ENCODE measurements around the gene MMP12.

The MMP12 gene

DNA sequence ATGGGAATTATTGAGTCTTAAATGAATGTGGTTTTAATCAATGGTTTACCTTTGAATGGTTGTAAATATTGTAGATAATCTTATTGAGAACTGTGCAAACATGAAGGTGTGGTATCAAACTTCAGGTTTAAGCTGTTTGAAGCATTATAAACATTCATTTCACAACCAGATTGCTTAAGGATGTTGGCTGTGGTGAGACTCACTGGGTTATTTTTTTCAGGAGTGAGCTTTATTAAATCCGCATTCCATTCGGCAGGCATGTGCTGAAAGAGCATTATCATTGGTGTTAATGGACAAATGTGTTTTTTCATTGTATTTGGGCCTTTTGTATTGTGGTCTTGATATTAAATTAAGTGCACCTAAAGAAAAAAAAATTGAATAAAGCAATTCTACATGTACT lies 41.1 kb downstream of the MMP12 start:
- Histone ChIP-seq H3K9me2 (replicated peaks; ENCODE audit: control insufficient read depth, low read length) (no peaks in the 10 kb centered on the region), H4K20me1 (ENCODE audit: control insufficient read depth, insufficient read depth, low read depth, low read length) (no peaks in the 10 kb centered on the region), H3K4me1 (ENCODE audit: control insufficient read depth, low read length) (no peaks in the 10 kb centered on the region), H3K27me3 (ENCODE audit: control insufficient read depth, low read length) (no peaks in the 10 kb centered on the region), H3K4me3 (ENCODE audit: low read length) (no peak overlapping the region), H3K79me2 (ENCODE audit: control insufficient read depth, low read length) (no peaks in the 10 kb centered on the region), H3K36me3 (ENCODE audit: control insufficient read depth, low read length) (no peaks in the 10 kb centered on the region), H3F3A (ENCODE audit: control insufficient read depth, insufficient read depth) (no peaks in the 10 kb centered on the region), H3K4me2 (ENCODE audit: low read length) (no peak overlapping the region), H3K27ac (ENCODE audit: low read depth, low read length) (no peak overlapping the region), H3K9me3 (ENCODE audit: control insufficient read depth, insufficient read depth, low read length) (no peaks in the 10 kb centered on the region)
- TF ChIP-seq EZH2phosphoT487 (IDR thresholded peaks at IDR 0.05; ENCODE audit: borderline replicate concordance, low read length): no peak
- TF ChIP-seq, protein P1, sequence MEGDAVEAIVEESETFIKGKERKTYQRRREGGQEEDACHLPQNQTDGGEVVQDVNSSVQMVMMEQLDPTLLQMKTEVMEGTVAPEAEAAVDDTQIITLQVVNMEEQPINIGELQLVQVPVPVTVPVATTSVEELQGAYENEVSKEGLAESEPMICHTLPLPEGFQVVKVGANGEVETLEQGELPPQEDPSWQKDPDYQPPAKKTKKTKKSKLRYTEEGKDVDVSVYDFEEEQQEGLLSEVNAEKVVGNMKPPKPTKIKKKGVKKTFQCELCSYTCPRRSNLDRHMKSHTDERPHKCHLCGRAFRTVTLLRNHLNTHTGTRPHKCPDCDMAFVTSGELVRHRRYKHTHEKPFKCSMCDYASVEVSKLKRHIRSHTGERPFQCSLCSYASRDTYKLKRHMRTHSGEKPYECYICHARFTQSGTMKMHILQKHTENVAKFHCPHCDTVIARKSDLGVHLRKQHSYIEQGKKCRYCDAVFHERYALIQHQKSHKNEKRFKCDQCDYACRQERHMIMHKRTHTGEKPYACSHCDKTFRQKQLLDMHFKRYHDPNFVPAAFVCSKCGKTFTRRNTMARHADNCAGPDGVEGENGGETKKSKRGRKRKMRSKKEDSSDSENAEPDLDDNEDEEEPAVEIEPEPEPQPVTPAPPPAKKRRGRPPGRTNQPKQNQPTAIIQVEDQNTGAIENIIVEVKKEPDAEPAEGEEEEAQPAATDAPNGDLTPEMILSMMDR (IDR thresholded peaks at IDR 0.05; ENCODE audit: low read depth, low read length, poor library complexity, severe bottlenecking): no peak

DNA sequence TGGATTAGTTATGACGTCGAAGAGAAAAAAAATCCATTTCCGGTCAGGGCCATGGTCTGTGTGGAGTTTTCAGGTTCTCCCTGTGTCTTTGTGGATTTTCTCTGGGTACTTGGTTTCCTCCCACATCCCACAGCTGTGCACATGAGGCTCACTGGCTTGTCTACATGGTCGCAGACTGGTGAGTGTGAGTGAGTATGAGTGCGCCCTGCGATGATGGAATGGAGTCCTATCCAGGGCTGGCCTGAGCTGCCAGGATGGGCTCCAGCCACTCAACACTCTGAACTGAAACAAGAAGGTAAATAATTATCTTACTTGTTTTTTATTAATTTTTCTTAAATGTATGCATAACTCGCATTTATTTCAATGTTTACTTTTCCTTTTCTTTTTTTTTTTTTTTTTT lies 42.2 kb downstream of the MMP12 start:
- no peaks in the 10 kb centered on the region for H3K79me2 ChIP-seq (ENCODE audit: control insufficient read depth, low read length)
- no peak for TF ChIP-seq EZH2phosphoT487 (IDR thresholded peaks at IDR 0.05; ENCODE audit: borderline replicate concordance, low read length)
- TF ChIP-seq, protein P1 (IDR thresholded peaks at IDR 0.05; ENCODE audit: low read depth, low read length, poor library complexity, severe bottlenecking): no peak

DNA sequence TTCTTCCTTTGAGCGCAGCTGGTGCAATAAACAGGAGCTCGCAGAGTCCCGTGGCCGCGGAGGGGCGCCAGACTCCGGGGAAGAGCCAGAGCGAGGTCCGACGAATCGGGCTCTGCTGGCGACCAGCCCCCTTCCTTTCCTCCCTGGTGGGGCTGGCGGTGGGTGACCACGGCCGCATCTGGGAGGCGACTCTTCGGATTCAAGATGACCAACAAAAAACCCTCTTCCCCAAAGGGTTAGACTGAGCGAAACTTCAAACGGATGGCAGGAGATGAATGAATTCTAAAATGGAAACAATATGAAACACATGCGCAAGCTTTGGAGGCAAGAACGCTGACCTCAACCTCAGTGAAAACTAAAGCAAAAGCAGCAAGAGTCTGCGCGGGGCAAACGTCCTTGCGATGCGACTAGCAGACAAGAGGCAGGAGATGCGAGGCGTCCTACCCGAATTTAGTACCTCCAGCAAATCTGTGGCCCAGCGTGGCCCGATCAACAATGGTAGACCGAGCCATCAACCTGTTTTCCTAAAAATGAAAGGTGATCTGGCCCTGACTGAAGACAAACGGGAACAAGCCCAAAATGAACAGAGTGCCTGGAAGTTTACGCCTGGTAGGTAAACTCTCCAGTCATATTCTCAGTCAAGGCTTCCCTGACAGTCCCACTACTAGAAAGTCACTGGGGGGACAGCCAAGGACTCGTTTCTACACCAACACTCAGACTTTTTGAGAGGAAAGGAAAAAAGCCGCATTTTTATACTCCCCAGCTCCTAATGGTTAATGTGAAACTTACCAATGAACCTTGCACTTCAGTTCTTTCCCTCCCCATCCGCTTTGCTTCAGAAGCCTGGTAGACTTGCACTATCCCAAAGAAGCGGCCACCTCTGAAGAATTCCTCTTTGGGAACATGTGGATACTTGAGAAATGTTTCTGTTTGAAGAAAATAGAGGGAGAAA lies 43.0 kb downstream of the MMP12 start:
- TF ChIP-seq, protein P1 (IDR thresholded peaks at IDR 0.05; ENCODE audit: low read depth, low read length, poor library complexity, severe bottlenecking): no peak
- TF ChIP-seq EZH2phosphoT487 (IDR thresholded peaks at IDR 0.05; ENCODE audit: borderline replicate concordance, low read length): no peak
- no peaks in the 10 kb centered on the region for H3F3A ChIP-seq (ENCODE audit: control insufficient read depth, insufficient read depth)
- H3K27me3 ChIP-seq (ENCODE audit: control insufficient read depth, low read length): no peaks in the 10 kb centered on the region
- no peak overlapping the region for H3K27ac ChIP-seq (ENCODE audit: low read depth, low read length)
- no peaks in the 10 kb centered on the region for H3K9me3 ChIP-seq (ENCODE audit: control insufficient read depth, insufficient read depth, low read length)
- H4K20me1 ChIP-seq (ENCODE audit: control insufficient read depth, insufficient read depth, low read depth, low read length): no peaks in the 10 kb centered on the region
- no peaks in the 10 kb centered on the region for H3K9me2 ChIP-seq (replicated peaks; ENCODE audit: control insufficient read depth, low read length)
- H3K4me2 ChIP-seq (ENCODE audit: low read length): no peak overlapping the region
- no peaks in the 10 kb centered on the region for H3K4me1 ChIP-seq (ENCODE audit: control insufficient read depth, low read length)
- no peak overlapping the region for H3K4me3 ChIP-seq (ENCODE audit: low read length)
- H3K79me2 ChIP-seq (ENCODE audit: control insufficient read depth, low read length): no peaks in the 10 kb centered on the region
- H3K36me3 ChIP-seq (ENCODE audit: control insufficient read depth, low read length): no peaks in the 10 kb centered on the region

More for the DNA sequence above, 42.2 kb downstream of the MMP12 start:
- Histone ChIP-seq H4K20me1 (ENCODE audit: control insufficient read depth, insufficient read depth, low read depth, low read length) (no peaks in the 10 kb centered on the region), H3K36me3 (ENCODE audit: control insufficient read depth, low read length) (no peaks in the 10 kb centered on the region), H3K4me3 (ENCODE audit: low read length) (no peak overlapping the region), H3F3A (ENCODE audit: control insufficient read depth, insufficient read depth) (no peaks in the 10 kb centered on the region), H3K9me2 (replicated peaks; ENCODE audit: control insufficient read depth, low read length) (no peaks in the 10 kb centered on the region), H3K27ac (ENCODE audit: low read depth, low read length) (no peak overlapping the region), H3K4me1 (ENCODE audit: control insufficient read depth, low read length) (no peaks in the 10 kb centered on the region), H3K4me2 (ENCODE audit: low read length) (no peak overlapping the region), H3K27me3 (ENCODE audit: control insufficient read depth, low read length) (no peaks in the 10 kb centered on the region), H3K9me3 (ENCODE audit: control insufficient read depth, insufficient read depth, low read length) (no peaks in the 10 kb centered on the region)

All from DOHH2 (cell line).